SHP77 (cell line): ENCODE results near the gene HSD17B2.
A peak's percentile ranks its signal among the peaks of the same experiment; 100 is the strongest.

ENCODE experiments used
- DNase-seq, 2 experiments: peaks; one replicate each; lab custom pipeline; 2025; lab: John Stamatoyannopoulos, UW

HSD17B2 gene

GRCh38 chr16:82050506-82050905 is 15.5 kb downstream of the HSD17B2 start:
- DNase-seq, result no peak

DNA sequence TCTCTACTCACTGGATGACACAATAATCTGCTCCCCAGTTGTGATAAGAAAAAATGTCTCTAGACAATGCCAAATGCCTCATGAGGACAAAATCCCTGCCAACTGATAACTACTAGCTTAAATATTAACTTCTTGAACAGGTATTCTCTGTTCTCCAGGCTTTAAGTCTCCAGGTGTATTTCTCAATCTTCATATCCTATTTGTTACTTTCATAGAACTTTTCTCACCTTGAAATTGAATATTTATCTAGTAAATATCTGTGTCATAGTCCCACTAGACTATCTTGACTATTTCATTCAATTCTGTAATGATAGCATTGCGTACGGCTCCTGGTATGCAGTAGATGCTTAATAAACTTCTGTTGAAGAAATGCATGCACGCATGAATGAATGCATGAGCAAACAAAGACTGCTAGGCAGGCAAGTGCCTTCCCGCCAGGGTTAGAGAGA is 15.9 kb downstream of the HSD17B2 start:
- no peak for DNase-seq

DNA sequence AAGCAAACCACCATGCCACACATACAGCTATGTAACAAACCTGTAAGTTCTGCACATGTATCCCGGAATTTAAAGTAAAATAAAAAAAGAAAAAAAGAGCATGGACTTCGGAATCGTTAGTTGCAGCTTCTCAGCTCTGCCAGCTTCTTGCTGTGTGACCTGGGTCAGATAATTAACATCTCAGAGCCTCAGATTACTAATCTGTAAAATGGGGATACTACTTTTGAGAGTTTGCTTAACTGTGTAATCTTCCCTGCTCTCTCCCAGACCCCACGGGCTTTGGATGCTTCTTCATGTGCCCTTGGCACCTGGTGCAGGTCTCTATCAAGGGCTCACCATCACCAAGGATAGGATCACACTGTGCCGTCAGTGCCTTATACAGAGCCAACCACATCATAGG is 16.6 kb downstream of the HSD17B2 start:
- no peak for DNase-seq

- DNase-seq, result no peak
Observed at GRCh38 chr16:82055117-82055516, 20.1 kb downstream of the HSD17B2 start.

- DNase-seq, result no peak
Observed at GRCh38 chr16:82055728-82056549, 20.9 kb downstream of the HSD17B2 start.

GRCh38 chr16:82056550-82056896 is 21.5 kb downstream of the HSD17B2 start:
- DNase-seq, result no peak

DNA sequence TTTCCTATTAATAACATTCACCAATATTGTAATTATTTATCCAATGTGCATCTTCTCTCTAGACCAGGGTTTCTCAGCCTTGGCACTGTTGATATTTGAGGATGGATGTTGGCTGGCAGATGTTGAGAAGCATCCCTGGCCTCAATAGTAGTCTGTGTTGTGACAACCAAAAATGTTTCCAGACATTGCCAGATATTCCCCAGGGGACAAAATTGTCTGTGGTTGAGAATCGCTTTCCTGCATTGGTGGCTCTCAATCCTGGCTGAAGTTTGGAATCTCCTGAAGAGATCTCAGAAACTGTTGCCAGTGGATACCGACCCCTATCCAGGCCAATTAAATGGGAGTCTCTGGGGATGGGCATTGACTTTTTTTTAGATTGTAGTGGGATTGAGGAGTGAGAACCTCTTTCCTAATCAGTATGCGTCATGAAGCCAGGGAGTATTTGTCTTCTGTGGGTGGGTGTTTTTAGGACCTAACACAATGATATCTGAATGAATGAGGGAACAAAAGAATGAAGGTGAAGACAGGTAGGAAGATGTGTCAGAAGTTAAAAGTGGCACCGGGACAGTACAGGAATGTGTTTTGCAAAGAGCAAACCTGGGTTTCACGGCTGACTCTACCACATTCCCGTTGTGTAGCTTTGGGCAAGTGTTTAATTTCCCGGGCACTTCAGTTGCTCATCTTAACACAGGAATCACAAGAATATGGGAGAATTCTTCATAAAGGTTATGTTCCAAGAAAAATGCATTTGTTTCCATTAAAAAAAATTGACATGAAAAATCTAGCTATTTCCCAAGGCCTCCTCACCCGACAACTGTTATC is 24.3 kb downstream of the HSD17B2 start:
- DNase-seq, result no peak

- DNase-seq, result no peak
Observed at GRCh38 chr16:82059983-82060421, 24.9 kb downstream of the HSD17B2 start.

- peak in 1 of 2 experiments; percentile 21 for DNase-seq
Observed at GRCh38 chr16:82061861-82062525, 26.9 kb downstream of the HSD17B2 start.

GRCh38 chr16:82062645-82063058 is 27.6 kb downstream of the HSD17B2 start:
- DNase-seq, result no peak

- no peak for DNase-seq
Observed at GRCh38 chr16:82063456-82064082, 28.5 kb downstream of the HSD17B2 start.

GRCh38 chr16:82067042-82067803 is 32.2 kb downstream of the HSD17B2 start:
- no peak for DNase-seq

DNA sequence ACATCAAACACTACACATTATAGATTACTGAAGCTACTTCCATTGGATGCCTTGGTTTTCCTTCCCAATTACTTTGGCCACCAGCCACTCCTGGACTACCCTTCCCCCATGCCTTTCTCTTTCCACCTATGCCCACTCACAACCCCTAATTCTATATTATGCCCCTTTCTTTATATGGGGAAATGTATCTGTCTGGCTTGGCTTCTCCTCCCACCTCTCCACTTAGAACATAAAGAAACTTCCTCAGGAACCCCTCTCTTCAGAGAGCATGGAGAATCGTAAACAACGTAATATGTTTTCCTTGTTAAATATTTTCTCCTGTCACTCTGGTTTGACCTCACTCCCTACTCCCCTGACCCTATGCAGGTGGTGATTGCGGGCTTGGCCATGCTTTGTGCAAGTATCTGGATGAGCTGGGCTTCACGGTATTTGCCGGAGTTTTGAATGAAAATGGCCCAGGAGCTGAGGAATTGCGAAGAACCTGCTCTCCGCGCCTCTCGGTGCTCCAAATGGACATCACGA is 32.8 kb downstream of the HSD17B2 start:
- no peak for DNase-seq

DNA sequence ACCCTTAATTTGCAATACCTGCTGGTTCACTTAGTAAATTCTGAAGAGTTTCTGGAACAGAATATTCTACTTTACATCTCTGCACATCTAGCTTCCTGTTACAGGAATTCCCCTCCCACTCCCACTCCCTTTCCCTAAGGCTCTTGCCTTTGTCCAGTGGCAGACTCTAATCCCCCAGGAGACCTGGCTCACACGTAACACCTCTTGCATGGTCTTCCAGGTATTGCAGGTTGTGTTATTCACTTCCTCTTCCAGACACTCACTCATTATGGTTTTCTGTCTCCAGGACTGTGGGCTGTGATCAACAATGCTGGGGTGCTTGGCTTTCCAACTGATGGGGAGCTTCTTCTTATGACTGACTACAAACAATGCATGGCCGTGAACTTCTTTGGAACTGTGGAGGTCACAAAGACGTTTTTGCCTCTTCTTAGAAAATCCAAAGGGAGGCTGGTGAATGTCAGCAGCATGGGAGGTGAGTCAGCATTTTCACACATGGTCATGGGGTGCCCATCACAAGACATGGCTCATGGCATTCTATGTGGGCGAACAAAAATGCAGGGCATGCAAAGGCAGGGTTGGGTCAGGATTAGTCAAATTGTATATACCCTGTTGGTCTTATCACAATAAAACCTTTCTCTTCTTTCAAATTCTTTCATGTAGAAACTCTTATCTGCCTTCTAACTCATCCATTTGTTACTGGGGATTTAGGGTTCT is 35.8 kb downstream of the HSD17B2 start:
- no peak for DNase-seq

DNA sequence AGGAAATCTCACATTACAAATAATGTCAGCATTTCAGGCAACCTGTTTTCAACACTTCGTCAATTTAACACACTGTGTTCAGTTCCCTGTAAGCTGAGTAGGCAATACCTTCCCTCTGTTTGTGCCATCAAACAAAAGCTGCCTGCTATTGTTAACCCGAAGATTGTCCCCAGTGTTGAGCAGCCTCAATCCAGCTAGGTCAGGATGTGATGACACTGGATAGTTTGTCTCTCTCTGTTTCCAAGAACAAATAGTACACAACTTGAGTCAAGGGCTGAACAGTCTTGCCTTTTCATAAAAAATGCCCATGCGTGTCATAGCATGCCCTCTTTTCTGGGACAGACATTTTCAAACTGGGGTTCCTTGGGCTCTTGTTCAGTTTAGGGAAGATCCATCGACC is 36.4 kb downstream of the HSD17B2 start:
- DNase-seq, result no peak

GRCh38 chr16:82072313-82072712 is 37.3 kb downstream of the HSD17B2 start:
- DNase-seq, result no peak

DNA sequence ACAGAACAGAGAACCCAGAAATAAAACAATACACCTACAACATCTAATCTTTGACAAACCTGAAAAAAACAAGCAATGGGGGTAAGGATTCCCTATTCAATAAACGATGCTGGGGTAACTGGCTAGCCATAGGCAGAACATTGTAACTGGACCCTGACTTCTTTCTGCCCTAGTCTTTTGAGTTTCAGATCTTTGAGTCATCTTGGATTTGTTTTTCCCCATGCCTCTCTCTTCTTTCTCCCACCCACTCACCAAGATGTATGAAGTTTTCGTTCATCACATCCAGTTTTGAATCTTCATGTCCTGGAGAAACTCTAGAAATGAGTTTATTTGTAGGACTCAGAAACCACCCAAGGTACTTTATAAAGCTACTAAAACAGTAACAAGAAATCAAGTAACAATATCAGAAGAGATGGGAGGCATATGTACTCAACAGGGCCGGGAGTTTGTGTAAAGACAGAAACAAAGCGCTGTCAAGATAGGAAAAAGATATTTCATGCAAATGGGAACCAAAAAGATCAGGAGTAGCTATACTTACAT is 39.0 kb downstream of the HSD17B2 start:
- no peak for DNase-seq

GRCh38 chr16:82078125-82078524 is 43.1 kb downstream of the HSD17B2 start:
- DNase-seq, result no peak

DNA sequence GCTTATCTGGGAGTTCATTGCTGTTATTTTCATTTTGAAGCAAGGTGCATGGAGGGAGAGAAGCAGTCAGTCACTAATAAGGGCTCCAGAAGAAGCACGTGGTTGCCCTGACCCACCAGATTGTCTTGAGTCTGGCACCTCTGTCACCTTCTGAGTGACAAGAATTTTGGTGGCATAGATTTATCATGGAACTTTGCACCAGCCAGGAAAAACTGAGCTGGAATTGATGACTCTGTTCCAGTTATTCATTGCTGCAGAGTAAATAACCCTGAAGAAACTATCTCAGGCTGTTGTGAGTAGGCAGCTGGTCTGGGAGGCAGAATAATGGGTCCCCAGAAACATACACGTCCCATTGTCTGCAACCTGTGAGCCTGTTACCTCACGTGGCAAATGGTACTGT is 44.8 kb downstream of the HSD17B2 start:
- DNase-seq, result no peak

DNA sequence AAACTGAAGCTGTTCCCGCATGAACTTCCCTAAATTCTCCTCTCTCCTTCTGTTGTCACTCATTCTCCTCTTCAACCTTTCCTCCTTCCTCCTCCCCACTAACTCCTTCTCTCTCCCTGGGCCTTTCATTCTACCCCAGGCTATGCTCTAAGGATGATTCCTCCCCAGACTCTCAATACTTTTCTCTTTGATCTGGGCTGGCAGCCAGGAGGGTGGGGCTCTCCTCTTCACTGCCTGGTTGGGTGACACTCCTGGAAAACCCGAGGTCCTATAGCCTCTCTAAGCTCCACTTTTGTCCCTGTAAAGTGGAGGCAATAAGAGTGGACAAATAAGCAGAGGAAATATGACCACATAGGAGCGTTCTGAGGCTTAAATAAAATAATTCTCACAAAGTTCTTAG is 46.2 kb downstream of the HSD17B2 start:
- no peak for DNase-seq
